Tibial nerve (tissue), 4 donors: ENCODE results near the gene NYNRIN. TPM values are rescaled to one million over a fixed set of nuclear protein-coding genes. Genes with fewer than 3 reads are reported as not detected.

ENCODE experiments used
- DNase-seq, 2 donors: peaks; one replicate each; pipeline ENCODE4 v3.0.0-alpha.2; 2019; ENCODE audit warnings: low spot score in 2 of 2
- H3K27ac ChIP-seq, 4 donors: fragments of 200-600 bp; sonication (generic) in 3 of 4; one replicate each; pipeline ENCODE4 v1.5.1; 2017 to 2019; ENCODE audit warnings: mild to moderate bottlenecking in 1 of 4
- H3K27me3 ChIP-seq, 2 donors: fragments of 200-600 bp; sonication (generic) in 1 of 2; one replicate each; pipeline versions ENCODE4 v1.5.1 to v1.6.0; 2017 to 2019
- H3K36me3 ChIP-seq, 3 donors: fragments of 200-600 bp; sonication (generic); one replicate each; pipeline ENCODE4 v1.5.1; 2018 to 2019
- H3K4me1 ChIP-seq, 4 donors: fragments of 200-600 bp; sonication (generic) in 3 of 4; one replicate each; pipeline ENCODE4 v1.5.1; 2017 to 2019
- H3K4me3 ChIP-seq, 4 donors: fragments of 200-600 bp; sonication (generic) in 3 of 4; one replicate each; pipeline ENCODE4 v1.5.1; 2017 to 2019; ENCODE audit warnings: mild to moderate bottlenecking in 1 of 4, moderate library complexity in 1 of 4
- H3K9me3 ChIP-seq, 4 donors: fragments of 200-600 bp; sonication (generic) in 3 of 4; one replicate each; pipeline ENCODE4 v1.5.1; 2017 to 2019
- EP300 ChIP-seq, 2 donors: sonication (generic); formaldehyde crosslinking; IDR thresholded peaks; one replicate each; pipeline ENCODE4 v1.6.1; 2017; ENCODE audit warnings: antibody characterized with exemption in 2 of 2, mild to moderate bottlenecking in 1 of 2
- POLR2A ChIP-seq, 2 donors: fragments of 450-650 bp; IDR thresholded peaks; one replicate each; pipeline ENCODE4 v1.6.1; 2017; ENCODE audit warnings: antibody characterized with exemption in 2 of 2, mild to moderate bottlenecking in 2 of 2, moderate library complexity in 2 of 2
- WGBS, 2 donors: methylation state at CpG; one replicate each; pipeline ENCODE4 v1.1.5; 2018; 5-methylcytosine and 5-hydroxymethylcytosine counted together
- total RNA-seq, 4 donors: library from RNA; depleted of rRNA; stranded (reverse); fragments of >200 nt; gene quantifications; one replicate each; pipeline ENCODE4 v1.1.0, GENCODE V29; 2016
- TF ChIP-seq, protein P1 (sequence below), 5 experiments: fragments of 200-600 bp in 3 of 5; fragments of 450-650 bp in 2 of 5; sonication (generic) in 3 of 5; IDR thresholded peaks; one replicate each; pipeline ENCODE4 v1.5.1; 2016 to 2019; ENCODE audit warnings: antibody characterized with exemption in 5 of 5, mild to moderate bottlenecking in 3 of 5, moderate library complexity in 2 of 5

NYNRIN gene
- total RNA-seq, 4 donors from 2014 or later, result 17.4 to 24.7 (median 19.4) TPM

DNA sequence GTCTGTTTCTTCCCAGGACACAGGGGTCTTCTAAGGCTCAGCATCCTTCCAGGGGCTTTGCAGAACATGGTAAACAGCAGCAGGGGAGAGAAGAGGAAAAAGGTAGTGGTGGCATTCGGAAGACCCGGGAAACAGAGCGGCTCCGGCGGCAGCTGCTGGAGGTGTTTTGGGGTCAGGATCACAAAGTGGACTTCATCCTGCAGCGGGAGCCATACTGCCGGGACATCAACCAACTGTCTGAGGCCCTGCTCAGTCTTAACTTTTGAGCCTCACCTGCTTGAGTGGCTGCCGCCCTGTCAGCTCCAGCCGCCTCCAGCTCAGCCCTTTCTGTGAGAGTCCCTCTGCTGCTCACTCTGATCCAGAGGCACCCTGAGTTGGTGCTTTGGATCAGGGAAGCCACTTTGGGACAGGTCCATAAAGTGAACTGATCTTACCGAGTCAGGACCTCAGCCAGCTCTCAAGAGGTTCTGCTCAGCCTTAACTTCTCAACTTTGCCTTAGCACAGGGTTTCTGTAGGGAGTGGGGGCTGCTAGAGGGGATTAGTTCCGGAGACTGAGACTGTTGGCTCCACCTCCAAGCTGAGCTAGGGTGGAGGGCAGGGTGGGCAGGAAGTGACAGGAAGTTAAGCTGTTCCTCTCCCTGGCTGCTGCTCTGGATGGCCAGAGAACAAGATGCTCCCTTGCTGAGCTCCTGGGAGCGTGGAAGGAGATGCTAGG is 38.4 kb downstream of the NYNRIN start:
- Histone ChIP-seq H3K4me3 (no peak overlapping the region), H3K4me1 (peaks cover 0 to 77% (median 35%) of the 10 kb centered on the region in 4 donors), H3K27me3 (no peaks in the 10 kb centered on the region), H3K9me3 (no peaks in the 10 kb centered on the region), H3K36me3 (peaks cover 0 to 85% (median 27%) of the 10 kb centered on the region in 3 donors), H3K27ac (peak overlapping the region in 3 of 4 donors; percentile 54 to 74 (median 66))
- no peak for DNase-seq
- 72 to 74% methylated on average over 11 to 12 of the region's 12 CpGs for WGBS, 2 donors
- TF ChIP-seq, protein P1, sequence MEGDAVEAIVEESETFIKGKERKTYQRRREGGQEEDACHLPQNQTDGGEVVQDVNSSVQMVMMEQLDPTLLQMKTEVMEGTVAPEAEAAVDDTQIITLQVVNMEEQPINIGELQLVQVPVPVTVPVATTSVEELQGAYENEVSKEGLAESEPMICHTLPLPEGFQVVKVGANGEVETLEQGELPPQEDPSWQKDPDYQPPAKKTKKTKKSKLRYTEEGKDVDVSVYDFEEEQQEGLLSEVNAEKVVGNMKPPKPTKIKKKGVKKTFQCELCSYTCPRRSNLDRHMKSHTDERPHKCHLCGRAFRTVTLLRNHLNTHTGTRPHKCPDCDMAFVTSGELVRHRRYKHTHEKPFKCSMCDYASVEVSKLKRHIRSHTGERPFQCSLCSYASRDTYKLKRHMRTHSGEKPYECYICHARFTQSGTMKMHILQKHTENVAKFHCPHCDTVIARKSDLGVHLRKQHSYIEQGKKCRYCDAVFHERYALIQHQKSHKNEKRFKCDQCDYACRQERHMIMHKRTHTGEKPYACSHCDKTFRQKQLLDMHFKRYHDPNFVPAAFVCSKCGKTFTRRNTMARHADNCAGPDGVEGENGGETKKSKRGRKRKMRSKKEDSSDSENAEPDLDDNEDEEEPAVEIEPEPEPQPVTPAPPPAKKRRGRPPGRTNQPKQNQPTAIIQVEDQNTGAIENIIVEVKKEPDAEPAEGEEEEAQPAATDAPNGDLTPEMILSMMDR (IDR thresholded peaks at IDR 0.05), result peak in 1 of 5 experiments; percentile 3
- no peak for TF ChIP-seq POLR2A (IDR thresholded peaks at IDR 0.05)

GRCh38 chr14:24437736-24438067 is 38.9 kb downstream of the NYNRIN start:
- WGBS, 2 donors, result 55 to 73% methylated on average over 2 of the region's 2 CpGs
- peak overlapping the region in 3 of 4 donors; percentile 54 to 74 (median 66) for H3K27ac ChIP-seq

DNA sequence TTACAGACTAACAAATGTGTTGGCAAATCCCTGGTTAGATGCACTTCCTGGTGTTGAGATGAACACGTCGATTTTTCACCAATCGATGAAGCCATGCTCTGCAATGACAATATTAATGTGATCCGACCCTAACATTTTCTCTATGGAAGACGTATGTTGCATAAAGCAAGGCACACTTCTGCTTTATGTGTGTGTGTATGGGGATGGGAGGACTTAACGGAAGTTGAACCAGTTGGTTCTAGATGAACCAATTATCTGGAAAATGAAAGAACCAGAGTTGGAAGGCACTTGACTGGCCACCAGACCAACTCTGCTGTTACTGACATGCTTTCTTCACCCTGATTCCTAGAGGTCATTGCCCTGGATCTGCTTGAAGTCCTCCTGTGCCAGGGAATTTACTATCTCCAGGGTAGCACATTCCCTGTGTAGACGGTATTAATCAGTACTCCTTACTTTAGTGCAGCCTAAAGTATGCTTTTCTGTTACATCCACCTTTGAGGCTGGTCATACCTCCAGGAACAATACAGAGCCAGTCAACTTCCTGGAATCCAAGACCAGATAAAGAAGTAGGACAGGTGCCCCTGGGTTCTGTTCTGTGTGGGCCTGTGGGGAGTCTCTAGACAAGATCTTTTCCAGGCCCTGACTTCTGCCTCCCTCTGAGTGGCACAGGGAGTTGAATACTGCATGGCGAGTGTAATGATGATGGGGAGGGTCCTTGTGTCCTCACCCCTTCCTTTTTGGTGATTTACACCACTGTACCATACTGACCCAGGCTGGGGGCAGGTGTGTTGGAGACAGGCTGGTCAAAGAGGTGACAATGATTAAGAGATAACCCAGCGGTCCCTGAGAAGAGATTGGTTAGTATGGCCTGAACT is 39.7 kb downstream of the NYNRIN start:
- 59 to 60% methylated on average over 9 of the region's 9 CpGs for WGBS, 2 donors
- H3K9me3 ChIP-seq, result no peaks in the 10 kb centered on the region
- peaks cover 0 to 69% (median 33%) of the 10 kb centered on the region in 4 donors for H3K4me1 ChIP-seq
- TF ChIP-seq EP300 (IDR thresholded peaks at IDR 0.05) (no peak), POLR2A (IDR thresholded peaks at IDR 0.05) (no peak)
- TF ChIP-seq, protein P1 (IDR thresholded peaks at IDR 0.05), result no peak
- DNase-seq, result no peak
- H3K36me3 ChIP-seq, result peaks cover 0 to 72% (median 22%) of the 10 kb centered on the region in 3 donors
- H3K27me3 ChIP-seq, result no peaks in the 10 kb centered on the region
- H3K4me3 ChIP-seq, result no peak overlapping the region
- H3K27ac ChIP-seq, result peak overlapping the region in 2 of 4 donors; percentile 45 to 98

More at GRCh38 chr14:24437736-24438067, 38.9 kb downstream of the NYNRIN start:
- Histone ChIP-seq H3K9me3 (no peaks in the 10 kb centered on the region), H3K36me3 (peaks cover 0 to 80% (median 23%) of the 10 kb centered on the region in 3 donors), H3K4me3 (no peak overlapping the region), H3K27me3 (no peaks in the 10 kb centered on the region), H3K4me1 (peaks cover 0 to 72% (median 33%) of the 10 kb centered on the region in 4 donors)
- no peak for DNase-seq
- no peak for TF ChIP-seq EP300 (IDR thresholded peaks at IDR 0.05)
- no peak for TF ChIP-seq POLR2A (IDR thresholded peaks at IDR 0.05)
- TF ChIP-seq, protein P1 (IDR thresholded peaks at IDR 0.05), result no peak

DNA sequence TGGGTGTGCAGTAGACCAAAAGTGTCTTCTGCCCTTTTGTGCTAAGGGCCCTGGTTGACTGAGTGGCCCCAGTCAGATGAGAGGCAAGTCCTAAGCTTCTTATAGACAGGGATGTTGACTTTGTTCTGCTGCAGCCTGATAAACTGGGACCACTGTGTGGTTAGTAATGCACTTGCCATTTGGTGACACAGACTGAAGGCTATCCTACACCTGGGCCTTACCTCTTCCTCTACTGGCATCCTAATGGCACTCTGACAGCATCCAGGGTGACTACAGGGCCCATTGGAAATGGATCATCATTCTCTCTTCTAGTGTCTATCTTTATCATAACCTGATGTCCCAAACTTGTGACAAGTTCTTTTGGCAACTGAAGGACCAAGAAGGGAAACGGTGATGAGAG is 40.5 kb downstream of the NYNRIN start:
- 35 to 64% methylated on average over 1 of the region's 1 CpG for WGBS, 2 donors
- peaks cover 0 to 72% (median 33%) of the 10 kb centered on the region in 4 donors for H3K4me1 ChIP-seq
- H3K27me3 ChIP-seq, result no peaks in the 10 kb centered on the region
- no peak overlapping the region for H3K4me3 ChIP-seq
- H3K27ac ChIP-seq, result peak overlapping the region in 1 of 4 donors; percentile 98
- TF ChIP-seq, protein P1 (IDR thresholded peaks at IDR 0.05), result no peak
- no peak for TF ChIP-seq POLR2A (IDR thresholded peaks at IDR 0.05)
- TF ChIP-seq EP300 (IDR thresholded peaks at IDR 0.05), result no peak
- no peaks in the 10 kb centered on the region for H3K9me3 ChIP-seq
- no peak for DNase-seq
- peaks cover 0 to 64% (median 22%) of the 10 kb centered on the region in 3 donors for H3K36me3 ChIP-seq
